Esophagus mucosa (tissue), 1 donor: Measurements from ENCODE around the gene GRB10. TPM values are rescaled to one million over a fixed set of nuclear protein-coding genes. Genes with fewer than 3 reads are reported as not detected.
"Not testable (repeated sequence)": the region's sequence is repeated elsewhere in the genome, so short reads cannot be mapped to it uniquely, and the experiment has no call there.

Experiments used
- ATAC-seq: fragments of 200-7000 bp; cut with Tn5 transposase; one replicate; pipeline ENCODE4 v1.9.1; 2020
- total RNA-seq: library from RNA; stranded (reverse); gene quantifications from one replicate; pipeline ENCODE4 v1.2.4, GENCODE V29; 2023
- donor health status: DM: yes; HTN: yes; CAD: no.

Gene GRB10
- total RNA-seq, 1 donor from 2014 or later: 14.2 TPM

- no peak for ATAC-seq
Measured at GRCh38 chr7:50599385-50599784, 183.3 kb downstream of the GRB10 start.

GRCh38 chr7:50598460-50599343 lies 184.0 kb downstream of the GRB10 start:
- no peak for ATAC-seq

- ATAC-seq: no peak
Measured at GRCh38 chr7:50596484-50596883, 186.2 kb downstream of the GRB10 start.

- ATAC-seq: no peak
Measured at GRCh38 chr7:50595491-50596102, 187.1 kb downstream of the GRB10 start.

GRCh38 chr7:50594734-50595485 lies 187.8 kb downstream of the GRB10 start:
- ATAC-seq: no peak

- no peak for ATAC-seq
Measured at GRCh38 chr7:50594136-50594535, 188.6 kb downstream of the GRB10 start.

GRCh38 chr7:50592940-50593339 lies 189.8 kb downstream of the GRB10 start:
- no peak for ATAC-seq

- ATAC-seq: peak; percentile 51
Measured at GRCh38 chr7:50591480-50592438, 190.9 kb downstream of the GRB10 start.

GRCh38 chr7:50591098-50591479 lies 191.6 kb downstream of the GRB10 start:
- ATAC-seq: no peak

- ATAC-seq: no peak
Measured at GRCh38 chr7:50590535-50590934, 192.2 kb downstream of the GRB10 start.

- ATAC-seq: no peak
Measured at GRCh38 chr7:50589364-50589763, 193.3 kb downstream of the GRB10 start.

- ATAC-seq: no peak
Measured at GRCh38 chr7:50588937-50589336, 193.8 kb downstream of the GRB10 start.

- no peak for ATAC-seq
Measured at GRCh38 chr7:50587737-50588136, 195.0 kb downstream of the GRB10 start.

- peak; percentile 98 for ATAC-seq
Measured at GRCh38 chr7:50584793-50585408, 197.8 kb downstream of the GRB10 start.

GRCh38 chr7:50584386-50584785 lies 198.3 kb downstream of the GRB10 start:
- no peak for ATAC-seq

- ATAC-seq: not testable (repeated sequence)
Measured at GRCh38 chr7:50583295-50583694, 199.4 kb downstream of the GRB10 start.

GRCh38 chr7:50582271-50582670 lies 200.4 kb downstream of the GRB10 start:
- not testable (repeated sequence) for ATAC-seq

GRCh38 chr7:50580666-50581065 lies 202.0 kb downstream of the GRB10 start:
- ATAC-seq: not testable (repeated sequence)

GRCh38 chr7:50580057-50580456 lies 202.6 kb downstream of the GRB10 start:
- ATAC-seq: no peak

GRCh38 chr7:50578105-50578504 lies 204.6 kb downstream of the GRB10 start:
- not testable (repeated sequence) for ATAC-seq

- ATAC-seq: no peak
Measured at GRCh38 chr7:50577569-50577968, 205.1 kb downstream of the GRB10 start.

- ATAC-seq: not testable (repeated sequence)
Measured at GRCh38 chr7:50576388-50576787, 206.3 kb downstream of the GRB10 start.
